Measurements from ENCODE around the gene FGD5. TPM values are rescaled to one million over a fixed set of nuclear protein-coding genes. Genes with fewer than 3 reads are reported as not detected.

FGD5 gene
- total RNA-seq, 6 donors from 2014 or later: 26.8 to 90.4 (median 57.2) TPM

GRCh38 chr3:14861446-14862302 is 42.9 kb downstream of the FGD5 start:
- TF ChIP-seq EP300 (IDR thresholded peaks at IDR 0.05) (no peak), CTCF (IDR thresholded peaks at IDR 0.05) (peak in 1 of 6 experiments; percentile 37)
- no peaks in the 10 kb centered on the region for H3K9me3 ChIP-seq
- H3K36me3 ChIP-seq: peaks cover 0 to 17% (median 0%) of the 10 kb centered on the region in 4 donors
- 54 to 71% methylated on average over 7 to 8 of the region's 8 CpGs for WGBS, 2 donors
- H3K4me1 ChIP-seq: peaks cover 27 to 38% (median 34%) of the 10 kb centered on the region in 4 donors
- peak in 1 of 2 donors; percentile 56 for ATAC-seq (ENCODE audit: low FRiP score in 2 of 2)
- H3K27ac ChIP-seq: peak overlapping the region; percentile 58 to 87 (median 76)
- no peaks in the 10 kb centered on the region for H3K27me3 ChIP-seq
- DNase-seq: no peak
- H3K4me3 ChIP-seq: no peak overlapping the region

- ATAC-seq (ENCODE audit: low FRiP score in 2 of 2) (no peak), DNase-seq (no peak)
- Histone ChIP-seq H3K4me3 (no peak overlapping the region), H3K4me1 (peaks cover 27 to 38% (median 34%) of the 10 kb centered on the region in 4 donors), H3K9me3 (no peaks in the 10 kb centered on the region), H3K36me3 (peaks cover 0 to 17% (median 0%) of the 10 kb centered on the region in 4 donors), H3K27me3 (no peaks in the 10 kb centered on the region), H3K27ac (peak overlapping the region; percentile 58 to 87 (median 76))
- WGBS, 2 donors: 68 to 74% methylated on average over 4 of the region's 4 CpGs
- TF ChIP-seq POLR2AphosphoS5 (IDR thresholded peaks at IDR 0.05) (no peak), POLR2A (IDR thresholded peaks at IDR 0.05) (no peak), CTCF (IDR thresholded peaks at IDR 0.05) (no peak), EP300 (IDR thresholded peaks at IDR 0.05) (no peak)
These were observed 43.5 kb downstream of the FGD5 start for GRCh38 chr3:14862303-14862660.

DNA sequence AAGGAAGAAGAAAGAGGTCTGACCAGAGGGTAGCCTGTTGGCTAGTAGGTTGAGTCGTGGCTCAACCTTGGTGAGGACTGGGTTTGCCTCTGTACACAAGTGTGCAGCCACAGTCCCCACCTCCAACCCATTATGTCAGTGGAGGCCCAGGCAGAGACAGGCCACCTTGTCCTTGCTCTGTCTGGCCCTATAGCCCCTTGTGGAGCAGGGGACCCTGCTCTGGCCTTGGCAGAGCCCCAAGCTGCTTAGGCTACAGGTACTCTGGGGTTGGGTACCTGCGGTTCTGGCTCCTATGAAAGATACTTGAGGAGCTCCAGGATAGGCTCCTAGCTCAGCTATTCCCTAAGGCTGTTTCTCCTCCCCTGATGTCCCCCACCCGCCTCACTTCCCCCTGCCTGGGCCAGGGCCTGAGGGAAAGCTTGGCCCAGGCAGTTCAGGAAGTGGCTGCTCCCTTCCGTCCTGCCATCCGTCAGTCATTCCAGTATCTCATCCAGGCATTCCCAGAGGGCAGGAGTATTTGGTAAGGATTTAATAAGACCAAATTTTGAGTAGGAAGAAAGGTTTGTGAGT is 44.0 kb downstream of the FGD5 start:
- 56 to 68% methylated on average over 4 to 5 of the region's 5 CpGs for WGBS, 2 donors
- no peak for DNase-seq
- Histone ChIP-seq H3K27me3 (no peaks in the 10 kb centered on the region), H3K36me3 (peaks cover 0 to 17% (median 0%) of the 10 kb centered on the region in 4 donors), H3K4me3 (no peak overlapping the region), H3K4me1 (peaks cover 27 to 38% (median 34%) of the 10 kb centered on the region in 4 donors), H3K27ac (peak overlapping the region; percentile 63 to 87 (median 76)), H3K9me3 (no peaks in the 10 kb centered on the region)
- TF ChIP-seq POLR2A (IDR thresholded peaks at IDR 0.05) (no peak), POLR2AphosphoS5 (IDR thresholded peaks at IDR 0.05) (peak; percentile 18 to 62), CTCF (IDR thresholded peaks at IDR 0.05) (no peak), EP300 (IDR thresholded peaks at IDR 0.05) (peak in 2 of 4 donors; percentile 36 to 56)
- ATAC-seq (ENCODE audit: low FRiP score in 2 of 2): no peak

DNA sequence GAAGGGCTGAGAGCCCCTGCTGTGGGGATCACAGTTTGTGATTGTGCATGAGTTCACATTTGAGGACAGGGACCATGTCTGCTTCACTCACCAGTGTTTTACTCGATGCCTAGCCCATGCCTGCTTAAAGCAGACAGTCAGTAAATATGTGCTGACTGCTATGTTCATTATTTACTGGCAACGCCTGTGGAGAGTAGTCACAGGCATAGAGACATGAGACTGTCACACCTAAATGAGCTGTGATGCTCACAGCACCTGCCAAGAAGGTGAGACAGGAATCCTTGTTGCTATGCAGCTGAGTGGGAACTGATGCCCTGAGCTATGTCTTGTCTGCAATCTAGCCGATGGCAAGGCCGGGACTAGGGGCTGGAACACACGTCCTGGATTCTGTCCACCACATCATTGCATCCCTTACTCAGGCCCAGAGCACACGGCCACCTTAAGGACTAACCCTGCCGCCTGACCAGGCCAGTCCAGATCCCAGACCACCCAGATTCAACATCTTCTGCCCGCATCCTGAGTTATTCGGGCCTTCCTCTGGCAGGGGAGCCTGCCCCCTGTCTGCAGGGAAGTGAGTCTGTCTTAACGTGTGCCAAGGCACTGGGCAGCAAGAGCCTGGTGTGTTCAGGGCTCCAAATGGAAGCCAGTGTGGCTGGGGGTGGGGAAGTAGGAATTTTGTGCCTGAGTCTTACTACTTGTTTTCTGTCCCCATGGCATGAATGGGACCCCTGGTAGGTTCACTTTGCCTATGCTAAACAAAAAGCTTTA is 44.8 kb downstream of the FGD5 start:
- WGBS, 2 donors: 56 to 63% methylated on average over 6 to 10 of the region's 10 CpGs
- TF ChIP-seq EP300 (IDR thresholded peaks at IDR 0.05) (no peak), CTCF (IDR thresholded peaks at IDR 0.05) (peak in 5 of 6 experiments; percentile 10 to 32 (median 27))
- ATAC-seq (ENCODE audit: low FRiP score in 2 of 2) (no peak), DNase-seq (no peak)
- H3K27me3 ChIP-seq: no peaks in the 10 kb centered on the region
- H3K4me1 ChIP-seq: peaks cover 27 to 38% (median 35%) of the 10 kb centered on the region in 4 donors
- peak overlapping the region; percentile 63 to 87 (median 76) for H3K27ac ChIP-seq
- H3K4me3 ChIP-seq: no peak overlapping the region
- H3K9me3 ChIP-seq: no peaks in the 10 kb centered on the region
- peaks cover 0 to 17% (median 0%) of the 10 kb centered on the region in 4 donors for H3K36me3 ChIP-seq

Data from upper lobe of left lung (tissue), 6 donors.